ENCODE results near the gene MGAT5.

MGAT5 gene

GRCh38 chr2:134501476-134502091 lies 247.7 kb downstream of the MGAT5 start:
- no peak overlapping the region for H3K27ac ChIP-seq (ENCODE audit: low read length)
- no peaks in the 10 kb centered on the region for H3K9me3 ChIP-seq (ENCODE audit: control insufficient read depth in 1 of 2, low read length in 2 of 2)
- no peaks in the 10 kb centered on the region for H3K4me1 ChIP-seq (ENCODE audit: control insufficient read depth in 1 of 2, insufficient read depth in 2 of 2, low read length in 2 of 2)
- no peak overlapping the region for H3K4me3 ChIP-seq (ENCODE audit: low read depth in 1 of 2, low read length in 2 of 2)
- no peaks in the 10 kb centered on the region for H3K27me3 ChIP-seq (ENCODE audit: low read depth, low read length)
- no peaks in the 10 kb centered on the region for H3K36me3 ChIP-seq (ENCODE audit: control insufficient read depth in 1 of 2, insufficient read depth in 2 of 2, low read length in 2 of 2)

- H3K27me3 ChIP-seq (ENCODE audit: low read depth, low read length), result no peaks in the 10 kb centered on the region
- H3K27ac ChIP-seq (ENCODE audit: low read length), result no peak overlapping the region
- no peaks in the 10 kb centered on the region for H3K36me3 ChIP-seq (ENCODE audit: control insufficient read depth in 1 of 2, insufficient read depth in 2 of 2, low read length in 2 of 2)
- no peaks in the 10 kb centered on the region for H3K4me1 ChIP-seq (ENCODE audit: control insufficient read depth in 1 of 2, insufficient read depth in 2 of 2, low read length in 2 of 2)
- H3K4me3 ChIP-seq (ENCODE audit: low read depth in 1 of 2, low read length in 2 of 2), result no peak overlapping the region
- H3K9me3 ChIP-seq (ENCODE audit: control insufficient read depth in 1 of 2, low read length in 2 of 2), result no peaks in the 10 kb centered on the region
Observed at GRCh38 chr2:134502104-134502503, 248.2 kb downstream of the MGAT5 start.

All from muscle layer of duodenum (tissue), 2 donors.